ENCODE measurements around the gene GPR21.

The GPR21 gene

DNA sequence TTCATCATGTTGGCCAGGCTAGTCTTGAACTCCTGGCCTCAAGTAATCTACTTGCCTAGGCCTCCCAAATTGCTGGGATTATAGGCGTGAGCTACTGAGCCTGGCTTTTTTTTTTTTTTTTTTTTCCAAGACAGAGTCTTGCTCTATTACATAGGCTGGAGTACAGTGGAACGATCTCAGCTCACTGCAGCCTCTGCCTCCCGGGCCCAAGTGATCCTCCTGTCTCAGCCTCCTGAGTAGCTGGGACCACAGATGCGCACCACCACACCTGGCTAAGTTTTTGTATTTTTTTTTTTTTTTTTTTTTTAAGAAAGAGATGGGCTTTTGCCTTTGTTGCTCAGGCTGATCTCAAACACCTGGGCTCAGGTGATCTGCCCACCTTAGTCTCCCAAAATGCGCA, 26.2 kb upstream of the GPR21 start:
- no peak for ATAC-seq
- TF ChIP-seq CSDC2 (CRISPR knock-in tag; IDR thresholded peaks at IDR 0.05) (no peak), ZNF70 (CRISPR knock-in tag; IDR thresholded peaks at IDR 0.05) (no peak), ZFP30 (CRISPR knock-in tag; IDR thresholded peaks at IDR 0.05) (no peak), ESRRG (CRISPR knock-in tag; IDR thresholded peaks at IDR 0.05) (no peak), TOX (CRISPR knock-in tag; IDR thresholded peaks at IDR 0.05; ENCODE audit: borderline replicate concordance) (no peak), OSR1 (CRISPR knock-in tag; IDR thresholded peaks at IDR 0.05) (no peak), ZNF8 (CRISPR knock-in tag; IDR thresholded peaks at IDR 0.05) (no peak), BACH2 (CRISPR knock-in tag; IDR thresholded peaks at IDR 0.05; ENCODE audit: borderline replicate concordance) (no peak), TCF4 (CRISPR knock-in tag; IDR thresholded peaks at IDR 0.05; ENCODE audit: borderline replicate concordance) (no peak), ZC3H10 (CRISPR knock-in tag; IDR thresholded peaks at IDR 0.05) (no peak), ISL1 (CRISPR knock-in tag; IDR thresholded peaks at IDR 0.05) (no peak), PPARA (CRISPR knock-in tag; IDR thresholded peaks at IDR 0.05; ENCODE audit: borderline replicate concordance) (no peak), ZFP3 (CRISPR knock-in tag; IDR thresholded peaks at IDR 0.05) (no peak)
- TF ChIP-seq, protein P1, sequence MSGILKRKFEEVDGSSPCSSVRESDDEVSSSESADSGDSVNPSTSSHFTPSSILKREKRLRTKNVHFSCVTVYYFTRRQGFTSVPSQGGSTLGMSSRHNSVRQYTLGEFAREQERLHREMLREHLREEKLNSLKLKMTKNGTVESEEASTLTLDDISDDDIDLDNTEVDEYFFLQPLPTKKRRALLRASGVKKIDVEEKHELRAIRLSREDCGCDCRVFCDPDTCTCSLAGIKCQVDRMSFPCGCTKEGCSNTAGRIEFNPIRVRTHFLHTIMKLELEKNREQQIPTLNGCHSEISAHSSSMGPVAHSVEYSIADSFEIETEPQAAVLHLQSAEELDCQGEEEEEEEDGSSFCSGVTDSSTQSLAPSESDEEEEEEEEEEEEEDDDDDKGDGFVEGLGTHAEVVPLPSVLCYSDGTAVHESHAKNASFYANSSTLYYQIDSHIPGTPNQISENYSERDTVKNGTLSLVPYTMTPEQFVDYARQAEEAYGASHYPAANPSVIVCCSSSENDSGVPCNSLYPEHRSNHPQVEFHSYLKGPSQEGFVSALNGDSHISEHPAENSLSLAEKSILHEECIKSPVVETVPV (CRISPR knock-in tag; IDR thresholded peaks at IDR 0.05), result no peak
- TF ChIP-seq, protein P2, sequence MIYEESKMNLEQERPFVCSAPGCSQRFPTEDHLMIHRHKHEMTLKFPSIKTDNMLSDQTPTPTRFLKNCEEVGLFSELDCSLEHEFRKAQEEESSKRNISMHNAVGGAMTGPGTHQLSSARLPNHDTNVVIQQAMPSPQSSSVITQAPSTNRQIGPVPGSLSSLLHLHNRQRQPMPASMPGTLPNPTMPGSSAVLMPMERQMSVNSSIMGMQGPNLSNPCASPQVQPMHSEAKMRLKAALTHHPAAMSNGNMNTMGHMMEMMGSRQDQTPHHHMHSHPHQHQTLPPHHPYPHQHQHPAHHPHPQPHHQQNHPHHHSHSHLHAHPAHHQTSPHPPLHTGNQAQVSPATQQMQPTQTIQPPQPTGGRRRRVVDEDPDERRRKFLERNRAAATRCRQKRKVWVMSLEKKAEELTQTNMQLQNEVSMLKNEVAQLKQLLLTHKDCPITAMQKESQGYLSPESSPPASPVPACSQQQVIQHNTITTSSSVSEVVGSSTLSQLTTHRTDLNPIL (CRISPR knock-in tag; IDR thresholded peaks at IDR 0.05; ENCODE audit: low read depth), result no peak
- TF ChIP-seq, protein P3, sequence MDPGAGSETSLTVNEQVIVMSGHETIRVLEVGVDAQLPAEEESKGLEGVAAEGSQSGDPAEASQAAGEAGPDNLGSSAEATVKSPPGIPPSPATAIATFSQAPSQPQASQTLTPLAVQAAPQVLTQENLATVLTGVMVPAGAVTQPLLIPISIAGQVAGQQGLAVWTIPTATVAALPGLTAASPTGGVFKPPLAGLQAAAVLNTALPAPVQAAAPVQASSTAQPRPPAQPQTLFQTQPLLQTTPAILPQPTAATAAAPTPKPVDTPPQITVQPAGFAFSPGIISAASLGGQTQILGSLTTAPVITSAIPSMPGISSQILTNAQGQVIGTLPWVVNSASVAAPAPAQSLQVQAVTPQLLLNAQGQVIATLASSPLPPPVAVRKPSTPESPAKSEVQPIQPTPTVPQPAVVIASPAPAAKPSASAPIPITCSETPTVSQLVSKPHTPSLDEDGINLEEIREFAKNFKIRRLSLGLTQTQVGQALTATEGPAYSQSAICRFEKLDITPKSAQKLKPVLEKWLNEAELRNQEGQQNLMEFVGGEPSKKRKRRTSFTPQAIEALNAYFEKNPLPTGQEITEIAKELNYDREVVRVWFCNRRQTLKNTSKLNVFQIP (CRISPR knock-in tag; IDR thresholded peaks at IDR 0.05; ENCODE audit: borderline replicate concordance, low read depth), result no peak

DNA sequence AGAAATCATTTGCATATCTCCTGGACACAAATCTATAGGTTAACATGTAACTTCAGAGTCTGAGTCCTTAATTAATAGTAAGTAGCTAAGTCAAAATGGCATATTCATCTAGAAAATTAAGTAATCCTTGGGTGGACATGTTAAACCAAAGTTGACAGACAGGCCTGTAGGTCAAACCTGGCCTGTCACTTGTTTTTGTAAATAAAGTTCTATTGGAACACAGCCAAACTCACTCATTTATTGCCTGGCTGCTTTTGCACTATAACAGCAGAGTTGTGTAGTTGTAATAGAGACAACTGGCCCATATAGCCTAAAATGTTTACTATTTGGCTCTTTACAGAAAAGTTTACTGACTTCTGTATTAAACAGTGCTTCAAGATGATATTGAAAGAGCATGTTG, 24.6 kb upstream of the GPR21 start:
- ATAC-seq, result no peak
- TF ChIP-seq ZNF70 (CRISPR knock-in tag; IDR thresholded peaks at IDR 0.05) (no peak), ZNF8 (CRISPR knock-in tag; IDR thresholded peaks at IDR 0.05) (no peak), ZFP3 (CRISPR knock-in tag; IDR thresholded peaks at IDR 0.05) (no peak), TOX (CRISPR knock-in tag; IDR thresholded peaks at IDR 0.05; ENCODE audit: borderline replicate concordance) (no peak)
- TF ChIP-seq, protein P2 (CRISPR knock-in tag; IDR thresholded peaks at IDR 0.05; ENCODE audit: low read depth), result no peak
- TF ChIP-seq, protein P1 (CRISPR knock-in tag; IDR thresholded peaks at IDR 0.05), result no peak
- TF ChIP-seq, protein P4, sequence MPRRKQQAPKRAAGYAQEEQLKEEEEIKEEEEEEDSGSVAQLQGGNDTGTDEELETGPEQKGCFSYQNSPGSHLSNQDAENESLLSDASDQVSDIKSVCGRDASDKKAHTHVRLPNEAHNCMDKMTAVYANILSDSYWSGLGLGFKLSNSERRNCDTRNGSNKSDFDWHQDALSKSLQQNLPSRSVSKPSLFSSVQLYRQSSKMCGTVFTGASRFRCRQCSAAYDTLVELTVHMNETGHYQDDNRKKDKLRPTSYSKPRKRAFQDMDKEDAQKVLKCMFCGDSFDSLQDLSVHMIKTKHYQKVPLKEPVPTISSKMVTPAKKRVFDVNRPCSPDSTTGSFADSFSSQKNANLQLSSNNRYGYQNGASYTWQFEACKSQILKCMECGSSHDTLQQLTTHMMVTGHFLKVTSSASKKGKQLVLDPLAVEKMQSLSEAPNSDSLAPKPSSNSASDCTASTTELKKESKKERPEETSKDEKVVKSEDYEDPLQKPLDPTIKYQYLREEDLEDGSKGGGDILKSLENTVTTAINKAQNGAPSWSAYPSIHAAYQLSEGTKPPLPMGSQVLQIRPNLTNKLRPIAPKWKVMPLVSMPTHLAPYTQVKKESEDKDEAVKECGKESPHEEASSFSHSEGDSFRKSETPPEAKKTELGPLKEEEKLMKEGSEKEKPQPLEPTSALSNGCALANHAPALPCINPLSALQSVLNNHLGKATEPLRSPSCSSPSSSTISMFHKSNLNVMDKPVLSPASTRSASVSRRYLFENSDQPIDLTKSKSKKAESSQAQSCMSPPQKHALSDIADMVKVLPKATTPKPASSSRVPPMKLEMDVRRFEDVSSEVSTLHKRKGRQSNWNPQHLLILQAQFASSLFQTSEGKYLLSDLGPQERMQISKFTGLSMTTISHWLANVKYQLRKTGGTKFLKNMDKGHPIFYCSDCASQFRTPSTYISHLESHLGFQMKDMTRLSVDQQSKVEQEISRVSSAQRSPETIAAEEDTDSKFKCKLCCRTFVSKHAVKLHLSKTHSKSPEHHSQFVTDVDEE (CRISPR knock-in tag; IDR thresholded peaks at IDR 0.05), result no peak

DNA sequence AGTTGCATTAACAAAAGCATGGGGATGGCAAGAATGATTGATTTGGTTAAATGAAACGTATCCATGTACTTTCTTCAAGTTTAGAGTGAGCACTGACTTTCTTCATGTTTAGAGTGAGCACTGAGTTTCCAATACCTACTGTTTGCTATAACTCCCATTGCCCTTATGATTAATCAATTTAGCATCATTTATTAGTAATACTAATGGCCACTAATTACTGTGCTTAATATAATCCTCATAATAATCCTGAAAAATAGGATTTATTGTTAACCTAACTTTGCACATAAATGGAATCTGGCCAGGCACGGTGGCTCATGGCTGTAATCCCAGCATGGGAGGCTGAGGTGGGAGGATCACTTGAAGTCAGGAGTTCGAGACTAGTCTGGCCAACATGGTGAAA, 22.1 kb upstream of the GPR21 start:
- no peak for ATAC-seq
- TF ChIP-seq GLIS3 (CRISPR knock-in tag; IDR thresholded peaks at IDR 0.05) (no peak), CSDC2 (CRISPR knock-in tag; IDR thresholded peaks at IDR 0.05) (no peak), OSR1 (CRISPR knock-in tag; IDR thresholded peaks at IDR 0.05) (no peak), ISL1 (CRISPR knock-in tag; IDR thresholded peaks at IDR 0.05) (no peak), ZNF70 (CRISPR knock-in tag; IDR thresholded peaks at IDR 0.05) (no peak), BACH2 (CRISPR knock-in tag; IDR thresholded peaks at IDR 0.05; ENCODE audit: borderline replicate concordance) (no peak), SNAI2 (CRISPR knock-in tag; IDR thresholded peaks at IDR 0.05) (no peak), PPARA (CRISPR knock-in tag; IDR thresholded peaks at IDR 0.05; ENCODE audit: borderline replicate concordance) (no peak), RARB (CRISPR knock-in tag; IDR thresholded peaks at IDR 0.05) (no peak), ESRRG (CRISPR knock-in tag; IDR thresholded peaks at IDR 0.05) (no peak), ARNTL (CRISPR knock-in tag; IDR thresholded peaks at IDR 0.05; ENCODE audit: borderline replicate concordance, low read depth) (no peak)
- TF ChIP-seq, protein P3 (CRISPR knock-in tag; IDR thresholded peaks at IDR 0.05; ENCODE audit: borderline replicate concordance, low read depth), result no peak
- TF ChIP-seq, protein P1 (CRISPR knock-in tag; IDR thresholded peaks at IDR 0.05), result no peak

Measured in SK-N-SH treated with all-trans-retinoic acid at 6 μM for 48 hours (cell line).